Measurements from ENCODE around the gene RPL38. TPM values are rescaled to one million over a fixed set of nuclear protein-coding genes. Genes with fewer than 3 reads are reported as not detected.

The RPL38 gene
- total RNA-seq, 1 donor from 2014 or later = 691 TPM

DNA sequence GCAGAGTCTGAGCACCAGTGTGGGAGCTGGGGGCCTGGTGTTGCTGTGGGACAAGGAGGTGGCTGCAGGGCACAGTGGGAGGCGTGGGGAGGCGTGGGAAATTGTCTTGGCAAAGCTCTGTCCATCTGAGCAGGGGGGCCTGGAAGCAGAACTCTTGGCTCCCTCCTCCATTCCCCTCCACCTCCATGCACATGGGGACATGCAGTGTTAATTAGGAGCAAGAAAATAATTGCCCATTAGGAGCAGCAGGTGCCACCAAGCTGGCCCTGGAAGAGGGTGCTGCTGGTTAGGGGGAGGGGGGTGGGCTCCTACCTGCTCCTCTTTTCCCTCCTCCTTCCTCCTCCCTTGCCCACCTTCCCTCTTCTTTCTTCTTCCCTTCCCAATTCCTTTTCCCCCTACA lies 14.4 kb downstream of the RPL38 start:
- DNase-seq (no peak), ATAC-seq (ENCODE audit: poor library complexity) (no peak)
- intact Hi-C loops (cut with DNase I) = no loop called here

DNA sequence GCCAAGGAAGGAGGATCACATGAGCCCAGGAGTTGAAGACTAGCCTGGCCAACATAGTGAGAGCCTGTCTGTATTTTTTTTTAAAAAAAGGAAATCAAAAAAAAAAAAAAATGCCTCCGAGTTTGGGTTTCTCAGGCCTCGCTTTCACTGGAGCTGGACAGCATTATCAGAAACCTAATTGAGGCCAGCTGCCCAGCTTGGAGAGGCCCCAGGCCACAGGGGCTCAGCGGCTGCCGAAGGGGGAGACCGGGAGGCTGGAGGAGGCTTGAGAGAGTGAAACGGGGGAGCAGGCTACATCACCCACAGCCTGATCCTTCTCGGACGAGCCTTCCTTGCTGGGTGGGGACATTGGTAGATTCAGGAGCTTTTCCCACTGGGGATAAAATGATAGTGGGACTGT lies 15.0 kb downstream of the RPL38 start:
- no peak for ATAC-seq (ENCODE audit: poor library complexity)
- intact Hi-C loops (cut with DNase I) = no loop called here
- no peak for DNase-seq

DNA sequence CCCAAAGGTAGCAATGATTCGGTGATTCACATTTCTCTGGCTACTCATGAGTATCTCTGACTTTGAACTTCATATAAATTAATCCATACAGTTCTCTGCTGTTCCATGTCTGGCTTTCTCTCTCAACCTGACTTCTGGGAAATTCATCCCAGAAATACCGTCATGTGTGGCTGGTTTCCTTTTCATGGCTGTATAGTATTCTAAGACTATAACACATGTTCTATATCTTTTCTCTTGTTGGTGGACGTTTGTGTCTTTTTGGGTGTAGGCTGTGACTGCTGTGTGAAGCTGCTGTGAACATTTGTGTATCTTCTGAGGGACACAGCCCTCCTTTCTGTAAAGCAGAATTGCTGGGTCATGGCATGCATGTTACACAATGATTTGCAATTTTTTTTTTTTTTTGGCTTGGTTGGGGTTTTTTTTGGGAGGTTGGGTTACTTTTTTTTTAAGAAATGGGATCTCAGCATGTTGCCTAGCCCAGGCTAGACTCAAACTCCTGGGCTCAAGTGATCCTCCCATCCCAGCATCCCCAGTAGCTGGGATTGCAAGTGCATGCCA lies 16.2 kb downstream of the RPL38 start:
- no peak for DNase-seq
- ATAC-seq (ENCODE audit: poor library complexity) = no peak
- intact Hi-C loops (cut with DNase I) = no loop called here

DNA sequence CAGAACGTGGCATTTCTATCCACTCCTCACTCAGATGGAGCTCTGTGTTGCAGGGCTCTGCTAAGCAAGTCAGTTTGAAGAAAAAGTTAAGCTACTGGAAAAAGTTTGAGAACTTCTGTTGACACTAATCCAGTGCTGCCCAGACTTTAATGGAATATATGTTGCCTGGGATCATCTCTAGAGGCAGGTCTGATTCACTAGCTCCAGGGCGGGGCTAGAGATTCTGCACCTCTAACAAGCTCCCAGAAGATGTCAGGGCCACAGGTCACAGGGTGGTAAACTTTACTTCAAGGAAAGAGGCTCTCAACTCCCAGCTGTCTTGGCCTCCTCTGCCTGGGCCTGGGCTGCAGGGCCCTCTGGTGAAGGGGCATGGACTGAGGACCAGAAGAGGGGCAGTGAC lies 16.7 kb downstream of the RPL38 start:
- no peak for ATAC-seq (ENCODE audit: poor library complexity)
- intact Hi-C loops (cut with DNase I) = no loop called here
- DNase-seq = no peak

DNA sequence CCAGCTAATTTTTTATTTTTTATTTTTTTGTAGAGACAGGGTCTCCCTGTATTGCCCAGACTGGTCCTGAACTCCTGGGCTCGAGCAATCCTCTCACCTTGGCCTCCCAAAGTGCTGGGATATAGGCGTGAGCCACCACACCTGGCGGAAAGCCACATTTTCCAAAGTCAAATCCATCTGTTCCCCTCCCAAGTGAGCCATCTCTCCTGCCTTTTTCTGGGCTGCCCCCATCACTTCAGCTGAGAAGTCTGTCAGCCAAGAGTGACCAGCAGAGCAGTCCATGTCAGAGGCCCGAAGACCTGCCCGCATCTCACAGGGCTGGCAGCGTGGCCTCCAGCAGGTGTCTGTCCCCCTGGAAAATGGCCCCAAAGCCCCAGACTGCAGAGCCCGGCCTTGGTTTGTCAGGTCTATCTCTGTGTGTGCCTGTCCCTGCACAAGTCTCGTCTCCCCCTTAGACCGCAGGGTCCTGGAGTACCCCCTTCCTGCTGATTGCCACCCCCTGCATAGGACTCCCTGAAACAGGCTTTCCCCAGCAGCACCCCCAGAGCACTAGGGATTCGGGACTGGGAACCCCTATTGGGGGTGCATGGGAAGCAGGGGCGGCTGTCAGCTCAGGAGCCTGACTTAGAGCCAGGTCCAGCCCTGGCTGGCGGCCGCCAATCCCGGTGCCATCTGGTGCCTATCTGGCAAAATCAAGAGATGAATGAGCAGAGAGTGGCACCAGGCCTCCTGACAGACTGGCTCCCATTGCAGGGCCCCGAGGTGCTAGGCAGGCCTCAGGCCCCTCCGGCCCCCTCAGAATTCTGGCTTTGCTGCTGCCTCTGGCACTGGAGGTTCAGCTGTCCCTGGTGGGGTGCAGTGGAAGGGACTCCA lies 17.7 kb downstream of the RPL38 start:
- DNase-seq = no peak
- intact Hi-C loops (cut with DNase I) = no loop called here
- no peak for ATAC-seq (ENCODE audit: poor library complexity)

DNA sequence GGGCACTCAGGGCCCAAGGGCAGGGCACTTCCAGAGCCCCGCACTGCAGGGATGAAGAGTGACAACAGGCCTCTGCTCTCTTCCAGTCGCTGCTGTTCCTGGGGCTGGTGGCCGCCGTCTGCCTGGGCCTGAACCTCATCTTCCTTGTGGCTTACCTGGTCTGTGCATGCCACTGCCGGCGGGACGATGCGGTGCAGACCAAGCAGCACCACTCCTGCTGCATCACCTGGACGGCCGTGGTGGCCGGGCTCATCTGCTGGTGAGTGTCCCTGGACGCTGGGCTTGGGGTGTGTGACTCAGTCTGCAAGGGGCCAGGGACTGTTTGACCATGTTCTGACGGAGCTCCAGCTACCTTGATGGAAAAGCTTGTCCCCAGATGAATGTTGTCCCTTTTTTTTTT lies 18.9 kb downstream of the RPL38 start:
- ATAC-seq (ENCODE audit: poor library complexity) (no peak), DNase-seq (no peak)
- intact Hi-C loops (cut with DNase I) = no loop called here

DNA sequence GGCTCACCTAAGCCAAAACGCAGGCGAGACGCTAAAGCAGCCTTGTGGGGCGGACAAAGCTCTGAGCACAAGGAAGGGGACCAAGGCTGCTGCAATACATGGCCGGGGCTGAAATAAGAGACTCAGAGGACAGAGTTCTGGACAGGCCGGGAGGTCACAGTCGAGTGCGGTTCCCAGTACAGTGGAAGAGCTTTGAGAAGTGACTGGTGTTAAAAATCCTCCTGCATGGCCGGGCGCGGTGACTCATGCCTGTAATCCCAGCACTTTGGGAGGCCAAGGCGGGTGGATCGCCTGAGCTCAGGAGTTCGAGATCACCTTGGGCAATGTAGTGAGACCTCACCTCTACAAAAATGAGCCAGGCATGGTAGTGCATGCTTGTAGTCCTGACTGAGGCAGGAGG lies 20.4 kb downstream of the RPL38 start:
- ATAC-seq (ENCODE audit: poor library complexity) (no peak), DNase-seq (no peak)
- intact Hi-C loops (cut with DNase I) = no loop called here

DNA sequence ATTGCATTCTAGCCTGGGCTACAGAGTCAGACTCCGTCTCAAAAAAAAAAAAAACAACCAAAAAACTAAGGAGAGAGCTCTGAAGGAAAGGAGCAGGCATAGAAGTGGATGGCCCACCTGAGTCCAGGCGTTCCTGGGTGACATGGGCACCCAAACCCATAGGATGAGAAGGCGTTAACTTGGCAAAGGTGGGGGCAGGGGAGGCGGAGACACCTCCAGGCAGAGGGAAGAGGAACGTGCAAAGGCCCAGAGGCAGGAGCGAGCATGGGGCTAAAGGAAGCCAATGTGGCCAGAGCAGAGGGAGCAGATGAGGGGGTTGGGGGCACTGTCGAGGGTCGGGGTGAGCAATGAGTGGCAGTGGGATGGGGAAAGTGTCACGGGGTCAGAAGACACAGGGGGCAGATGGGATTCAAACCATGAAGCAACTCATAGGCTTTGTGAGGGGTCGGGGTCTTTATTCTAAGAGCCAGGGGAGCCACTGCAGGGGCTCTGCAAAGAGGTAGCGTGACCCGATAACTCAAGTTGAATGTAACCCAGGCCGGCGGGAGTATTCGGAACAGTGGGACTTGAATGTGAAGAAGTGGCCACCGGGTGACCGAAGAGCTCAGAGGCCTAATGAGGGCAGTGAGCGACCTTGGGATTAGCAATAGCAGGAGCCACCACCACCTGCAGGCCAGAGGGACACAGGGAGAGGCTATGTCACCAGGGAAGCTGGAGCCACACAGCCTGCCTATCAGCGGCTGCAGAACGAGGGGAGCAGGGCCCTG lies 21.7 kb downstream of the RPL38 start:
- DNase-seq (no peak), ATAC-seq (ENCODE audit: poor library complexity) (no peak)
- intact Hi-C loops (cut with DNase I) = no loop called here

DNA sequence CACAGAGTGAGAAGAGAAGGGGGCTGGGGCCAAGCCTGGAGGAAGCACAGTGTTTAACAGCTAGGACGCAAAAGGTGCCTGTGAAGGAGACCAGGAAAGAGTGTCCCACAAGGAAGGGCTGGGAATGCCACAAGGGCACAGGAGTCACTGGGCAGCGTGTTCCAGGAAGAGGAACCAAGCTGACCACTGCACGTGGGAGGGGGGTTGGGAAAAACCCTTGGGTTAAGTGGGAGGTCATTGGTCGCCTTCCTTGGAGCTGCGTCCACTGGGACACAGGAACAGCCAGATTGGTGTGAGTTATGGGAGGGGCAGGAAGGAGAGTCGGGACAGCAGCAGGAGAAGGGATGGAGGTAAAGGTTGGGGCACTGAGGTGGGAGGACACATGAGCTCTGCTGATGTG lies 22.8 kb downstream of the RPL38 start:
- intact Hi-C loops (cut with DNase I) = no loop called here
- DNase-seq (no peak), ATAC-seq (ENCODE audit: poor library complexity) (no peak)

DNA sequence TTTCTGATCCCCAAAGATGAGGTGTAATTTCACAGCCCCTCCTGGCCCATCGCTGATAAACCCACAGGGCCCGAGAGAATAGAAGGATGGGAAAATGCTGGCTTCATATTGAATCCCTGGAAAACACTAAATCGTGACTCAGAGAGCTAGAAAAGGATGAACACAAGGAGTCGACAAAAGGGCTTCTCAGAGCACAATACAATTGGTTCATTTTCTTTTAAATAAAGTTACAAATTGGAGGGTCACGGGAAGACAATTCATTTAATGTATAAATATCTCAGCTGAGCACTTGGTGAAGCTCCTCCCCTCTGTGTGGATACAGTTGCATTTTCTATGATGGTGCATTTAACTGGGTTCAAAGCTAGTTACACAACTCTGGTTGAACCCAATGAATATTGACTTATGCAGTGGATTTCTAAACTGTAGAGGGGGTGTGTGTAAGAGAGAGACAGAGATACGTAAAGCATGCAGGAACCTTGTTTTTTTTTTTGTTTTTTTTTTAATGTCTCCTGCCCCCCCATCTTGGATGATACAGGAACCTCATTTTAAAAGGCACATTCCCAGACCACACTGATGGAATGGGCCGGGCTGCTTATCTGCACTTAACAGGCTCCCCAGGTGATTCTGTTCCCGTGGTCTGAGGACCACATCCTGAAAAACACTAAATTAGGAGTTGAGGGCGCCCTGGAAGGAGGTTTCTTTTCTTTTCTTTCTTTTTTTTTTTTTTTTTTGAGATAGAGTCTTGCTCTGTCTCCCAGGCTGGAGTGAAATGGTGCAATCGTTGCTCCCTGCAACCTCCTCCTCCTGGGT lies 24.0 kb downstream of the RPL38 start:
- intact Hi-C loops (cut with DNase I) = no loop called here
- ATAC-seq (ENCODE audit: poor library complexity) = no peak
- DNase-seq = no peak

DNA sequence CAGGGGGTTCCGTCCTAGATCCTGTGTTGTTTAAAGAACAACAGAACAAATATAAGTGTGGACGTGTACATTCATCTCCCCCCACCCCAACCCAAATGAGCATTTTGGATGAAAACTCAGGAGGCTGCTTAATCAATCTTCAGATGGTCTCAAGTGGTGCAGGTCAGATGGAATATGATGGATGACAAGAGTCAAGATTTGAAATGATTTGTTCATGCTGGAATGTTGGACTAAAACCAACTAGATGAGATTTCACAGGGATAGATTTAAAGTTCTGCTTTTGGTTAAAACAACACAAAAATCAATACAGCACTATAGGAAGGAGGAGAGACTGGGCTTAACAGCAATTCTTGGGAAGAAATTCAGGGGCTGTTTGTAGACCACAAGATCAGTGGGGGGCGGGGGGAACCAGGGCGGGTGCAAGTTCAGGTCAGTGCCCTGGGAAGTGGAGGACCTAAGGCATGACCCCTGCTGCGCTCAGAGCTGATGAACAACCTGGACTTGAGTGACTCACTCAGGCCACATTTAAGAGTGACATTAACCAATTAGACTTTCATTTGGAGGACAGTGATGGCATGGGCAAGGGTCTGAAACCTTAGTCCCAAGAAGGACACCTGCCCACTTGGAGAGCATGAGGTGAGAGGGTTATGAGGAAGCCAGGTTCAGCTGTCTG lies 25.0 kb downstream of the RPL38 start:
- intact Hi-C loops (cut with DNase I) = no loop called here
- ATAC-seq (ENCODE audit: poor library complexity) (no peak), DNase-seq (no peak)

DNA sequence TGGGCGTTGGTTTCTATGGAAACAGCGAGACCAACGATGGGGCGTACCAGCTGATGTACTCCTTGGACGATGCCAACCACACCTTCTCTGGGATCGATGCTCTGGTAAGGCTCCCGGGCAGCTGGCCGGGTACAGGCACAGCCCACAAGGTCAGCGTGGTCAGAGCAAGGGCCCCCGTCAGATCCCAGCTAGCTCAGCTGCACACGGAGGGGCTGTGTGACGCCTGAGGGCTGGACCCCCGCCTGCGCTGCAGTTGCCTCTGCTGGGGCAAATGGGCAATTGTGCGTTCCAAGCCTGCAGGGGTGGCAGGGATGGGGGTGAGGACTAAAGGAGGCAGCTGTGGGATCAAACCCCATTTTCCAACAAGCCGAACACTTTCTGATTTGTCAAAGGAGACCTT lies 27.4 kb downstream of the RPL38 start:
- ATAC-seq (ENCODE audit: poor library complexity) = no peak
- no peak for DNase-seq
- intact Hi-C loops (cut with DNase I) = no loop called here

DNA sequence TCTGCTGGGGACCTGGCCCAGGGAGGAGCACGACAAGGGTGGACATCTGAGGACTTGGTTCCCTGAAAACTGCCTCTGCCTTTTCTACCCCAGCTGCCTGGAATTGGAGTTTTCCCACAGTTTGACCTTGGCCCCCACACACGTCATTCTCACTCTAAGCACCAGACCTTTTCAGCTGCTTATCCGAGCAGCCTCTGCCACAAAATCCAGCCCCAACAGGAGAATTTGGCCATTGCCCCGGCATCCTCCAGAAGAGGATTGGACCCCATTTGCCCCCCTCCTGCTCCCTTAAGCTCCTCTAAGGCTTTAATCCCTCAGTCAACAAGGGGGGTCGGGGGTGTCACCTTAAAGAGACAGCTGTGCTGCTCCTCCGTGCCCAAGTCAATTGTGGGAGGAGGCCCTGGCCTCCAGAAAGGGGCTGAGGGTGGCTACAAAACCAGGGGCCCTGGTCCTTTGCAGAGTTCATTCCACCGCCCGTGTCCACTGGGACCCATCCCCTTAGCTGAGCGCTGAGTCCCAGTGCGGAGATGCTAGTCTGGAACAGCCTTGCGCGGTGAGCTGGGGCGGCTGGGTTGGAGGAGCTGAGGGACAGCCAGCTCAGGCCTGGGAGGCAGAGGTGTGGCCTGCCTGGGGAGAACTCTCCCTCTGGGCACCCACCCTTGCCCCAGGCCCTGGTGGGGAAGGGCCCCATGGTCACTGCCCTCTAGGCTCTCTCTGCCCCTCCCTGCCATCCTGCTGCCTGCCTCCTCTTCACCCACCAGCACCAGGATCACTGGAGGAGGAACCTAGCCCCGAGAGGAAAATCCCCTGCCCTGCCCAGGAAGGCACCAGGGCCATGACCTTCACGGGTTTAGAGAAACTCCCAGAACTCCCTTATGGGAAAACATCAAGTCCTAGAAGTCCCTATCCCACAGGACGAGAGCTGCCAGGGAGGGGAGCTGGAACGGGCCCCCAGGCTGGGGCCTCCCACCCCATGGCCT lies 28.7 kb downstream of the RPL38 start:
- intact Hi-C loops (cut with DNase I) = no loop called here
- DNase-seq (no peak), ATAC-seq (ENCODE audit: poor library complexity) (no peak)

DNA sequence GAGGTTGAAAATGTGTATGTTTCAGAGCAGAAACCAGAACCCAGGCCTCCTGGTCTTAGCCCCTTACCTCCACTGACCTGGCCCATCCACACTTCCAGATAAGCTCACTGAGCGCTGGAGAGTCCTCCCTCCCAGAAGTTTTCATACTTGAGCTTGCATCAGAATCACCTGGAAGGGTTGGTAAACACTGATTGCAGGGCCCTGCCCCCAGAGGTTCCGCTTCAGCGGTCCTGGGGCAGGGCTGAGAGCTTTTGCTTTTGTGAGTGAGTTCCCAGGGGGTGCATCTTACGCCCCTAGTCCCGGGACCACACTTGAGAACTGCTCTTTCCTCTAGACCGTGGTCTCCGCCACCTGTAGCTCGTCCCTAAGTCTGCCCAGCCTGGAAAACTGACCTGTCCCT lies 30.5 kb downstream of the RPL38 start:
- intact Hi-C loops (cut with DNase I) = no loop called here
- DNase-seq (no peak), ATAC-seq (ENCODE audit: poor library complexity) (no peak)

DNA sequence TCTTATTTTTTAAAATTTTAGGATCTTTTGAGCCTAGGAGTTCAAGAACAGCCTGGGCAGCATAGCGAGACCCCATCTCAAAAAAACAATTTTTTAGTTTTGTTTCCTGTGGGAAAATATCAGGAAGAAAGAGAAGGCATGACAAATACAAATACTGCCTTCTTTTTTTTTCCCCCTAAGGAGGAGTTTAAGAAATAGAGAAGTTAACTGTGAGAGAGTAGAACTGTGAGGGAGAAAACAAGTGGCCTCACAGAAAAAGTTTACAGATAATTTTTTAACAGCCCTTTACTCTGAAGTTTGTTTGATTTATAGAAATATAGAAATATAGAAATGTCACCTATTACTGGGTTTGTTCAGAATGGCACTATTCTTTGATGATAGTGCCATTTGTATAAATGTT lies 31.0 kb downstream of the RPL38 start:
- no peak for DNase-seq
- no peak for ATAC-seq (ENCODE audit: poor library complexity)
- intact Hi-C loops (cut with DNase I) = no loop called here

DNA sequence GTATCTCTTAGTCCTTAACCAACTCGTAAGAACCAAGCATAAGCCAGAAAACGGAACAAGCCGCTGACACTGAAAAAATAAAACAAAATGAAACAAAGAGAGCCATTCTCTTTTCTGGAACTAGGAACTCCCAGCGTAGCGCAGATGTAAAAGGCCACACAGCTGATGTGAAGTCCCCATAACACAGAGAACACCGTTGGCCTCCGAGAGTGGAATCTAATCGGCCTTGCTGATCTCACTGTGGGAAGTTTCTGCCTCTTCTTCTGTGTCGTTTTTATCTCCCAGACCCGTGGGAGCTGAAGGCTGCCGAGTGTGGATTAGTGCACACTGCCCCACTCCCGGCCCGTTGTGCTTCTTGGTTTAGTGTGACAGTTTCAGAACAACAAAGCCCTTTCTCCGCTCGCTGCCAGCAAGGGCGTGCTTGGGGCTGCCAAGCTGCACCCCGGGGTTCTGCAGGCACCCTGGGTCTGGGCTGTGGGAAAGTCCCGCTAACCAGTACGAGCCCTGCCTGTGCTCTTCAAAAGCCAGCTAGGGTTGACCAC lies 31.6 kb downstream of the RPL38 start:
- no peak for DNase-seq
- intact Hi-C loops (cut with DNase I) = no loop called here
- ATAC-seq (ENCODE audit: poor library complexity) = peak; percentile 47

DNA sequence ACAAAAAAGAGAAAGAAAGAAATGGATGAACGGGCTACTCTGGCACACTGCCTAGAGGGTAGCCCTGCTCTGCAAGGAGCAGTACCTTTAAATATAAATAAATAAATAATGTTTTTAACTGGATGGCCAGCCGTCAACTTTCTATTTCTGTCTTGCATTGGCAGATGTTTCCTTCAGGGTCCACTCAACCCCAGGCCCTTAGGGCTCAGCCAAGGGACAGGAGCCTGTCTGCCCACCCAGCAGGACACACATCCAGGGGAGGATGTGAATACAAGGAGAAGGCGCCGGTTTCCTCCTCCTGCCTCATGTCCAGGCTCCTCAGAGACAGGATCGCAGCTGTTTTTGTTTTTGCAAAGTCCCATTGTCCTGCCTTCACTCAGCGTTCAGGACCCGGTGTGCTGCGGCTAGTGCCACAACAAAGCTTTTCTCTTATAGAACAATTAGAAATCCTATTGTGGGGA lies 32.5 kb downstream of the RPL38 start:
- intact Hi-C loops (cut with DNase I) = no loop called here

More for the DNA sequence above, 32.5 kb downstream of the RPL38 start:
- DNase-seq (no peak), ATAC-seq (ENCODE audit: poor library complexity) (peak; percentile 35)

Measured in Right ventricle myocardium superior (tissue), 1 donor.